ENCODE measurements around the gene ARMCX2. TPM values are rescaled to one million over a fixed set of nuclear protein-coding genes. Genes with fewer than 3 reads are reported as not detected.

ARMCX2 gene
- total RNA-seq, 1 donor from 2014 or later: 40.1 TPM

Small RNAs within 50 kb of the gene (small RNA-seq; reads per million reads assigned to genes)
- gene RNU6-30P (ENCODE audit: low replicate concordance) (not detected), gene RNU6-587P (ENCODE audit: low replicate concordance) (not detected)

Other genes with a start within 250 kb of the ARMCX2 start
- gene ARMCX4, start 174.4 kb downstream of the ARMCX2 start, total RNA-seq: 13.5 TPM
- 60.7 TPM for gene ARMCX1, start 109.3 kb downstream of the ARMCX2 start, total RNA-seq
- gene ARMCX6, start 41.9 kb downstream of the ARMCX2 start, total RNA-seq: 30.0 TPM
- 66.8 TPM for gene ARMCX3, start 36.7 kb downstream of the ARMCX2 start, total RNA-seq

Measured in skin of body (tissue), 2 donors.